Activated CD4-positive, alpha-beta memory T cell treated with anti-CD3 and anti-CD28 coated beads for 36 hours (primary cell): Measurements from ENCODE around the gene ZDHHC1. TPM values are rescaled to one million over a fixed set of nuclear protein-coding genes. Genes with fewer than 3 reads are reported as not detected.
"Not testable (repeated sequence)": the region's sequence is repeated elsewhere in the genome, so short reads cannot be mapped to it uniquely, and the experiment has no call there.

Source experiments
- CTCF ChIA-PET: fragments of 350-600 bp; sonication (Branson Sonifier 250); formaldehyde crosslinking; loops from one replicate; lab custom pipeline; 2021; ENCODE audit warnings: antibody characterized with exemption, inconsistent platforms; lab: Charles Lee
- POLR2A ChIA-PET: fragments of 350-600 bp; sonication (Branson Sonifier 250); formaldehyde crosslinking; loops from one replicate; lab custom pipeline; 2021; ENCODE audit warnings: antibody characterized with exemption; lab: Charles Lee
- DNase-seq: peaks from one replicate; pipeline ENCODE4 v3.0.0-alpha.2; 2020
- H3K27ac Mint-ChIP-seq: one replicate; pipeline ENCODE4 v1.8.0; 2021; ENCODE audit warnings: mixed read lengths
- H3K27me3 Mint-ChIP-seq: one replicate; pipeline ENCODE4 v1.8.0; 2021; ENCODE audit warnings: mixed read lengths
- H3K36me3 Mint-ChIP-seq: one replicate; pipeline ENCODE4 v1.8.0; 2021; ENCODE audit warnings: mixed read lengths
- H3K4me1 Mint-ChIP-seq: one replicate; pipeline ENCODE4 v1.8.0; 2021; ENCODE audit warnings: low read depth, mixed read lengths
- H3K4me3 Mint-ChIP-seq: one replicate; pipeline ENCODE4 v1.8.0; 2021; ENCODE audit warnings: mild to moderate bottlenecking, mixed read lengths
- H3K9me3 Mint-ChIP-seq: one replicate; pipeline ENCODE4 v1.8.0; 2021; ENCODE audit warnings: mixed read lengths
- intact Hi-C: fragments of 100-400 bp; cut with micrococcal nuclease; formaldehyde crosslinking; loops from one replicate; pipeline ENCODE4 v1.15.1; 2023
- total RNA-seq, 2 experiments: library from RNA; stranded (reverse); gene quantifications; one replicate each; pipeline ENCODE4 v1.2.3, GENCODE V29; 2021

Gene ZDHHC1
- total RNA-seq, 2 experiments from 2014 or later: 0.57 to 0.68 TPM

DNA sequence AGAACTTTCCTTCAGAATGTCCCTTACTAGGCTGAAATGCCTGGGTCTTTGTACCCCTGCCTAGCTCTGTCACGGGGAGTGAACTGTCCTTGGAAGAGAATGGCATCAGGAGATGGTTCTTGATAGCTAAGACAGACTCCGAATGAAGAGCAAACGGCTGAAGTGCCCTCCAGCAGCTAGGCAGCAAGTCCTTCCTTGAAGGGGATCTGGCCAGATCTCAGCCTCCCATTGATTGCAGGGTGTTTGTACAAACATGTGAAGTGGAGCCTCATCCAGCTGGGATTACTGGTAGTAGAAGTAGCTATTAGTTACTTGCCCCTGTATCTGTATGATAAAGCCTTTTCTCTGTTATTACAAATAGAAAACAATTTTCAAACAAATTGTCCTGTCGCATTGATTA lies 58.7 kb downstream of the ZDHHC1 start:
- peaks cover 12% of the 10 kb centered on the region for H3K27me3 Mint-ChIP-seq
- H3K27ac Mint-ChIP-seq: no peak overlapping the region
- H3K36me3 Mint-ChIP-seq: no peaks in the 10 kb centered on the region
- CTCF ChIA-PET: interaction anchor here (0.6 to 2.0 kb wide), 3 partner anchors 29 to 71 kb away, joined by 3 to 5 read pairs (median 4); no protein-coding TSS in a partner anchor
- POLR2A ChIA-PET: no interaction called here
- no peak for DNase-seq
- H3K4me3 Mint-ChIP-seq: no peak overlapping the region
- H3K9me3 Mint-ChIP-seq: no peaks in the 10 kb centered on the region
- intact Hi-C loops: no loop called here
- peaks cover 4% of the 10 kb centered on the region for H3K4me1 Mint-ChIP-seq

- Mint-ChIP-seq H3K9me3 (no peaks in the 10 kb centered on the region), H3K27ac (no peak overlapping the region), H3K27me3 (peaks cover 12% of the 10 kb centered on the region), H3K36me3 (no peaks in the 10 kb centered on the region), H3K4me1 (peaks cover 4% of the 10 kb centered on the region), H3K4me3 (no peak overlapping the region)
- POLR2A ChIA-PET: no interaction called here
- DNase-seq: no peak
- intact Hi-C loops: no loop called here
- CTCF ChIA-PET: interaction anchor here (0.6 kb wide), 1 partner anchor 42 kb away, joined by 3 read pairs; no protein-coding TSS in a partner anchor
These were observed 59.9 kb downstream of the ZDHHC1 start for GRCh38 chr16:67356396-67356795.

GRCh38 chr16:67352463-67352862 lies 63.8 kb downstream of the ZDHHC1 start:
- intact Hi-C loops, POLR2A ChIA-PET, H3K36me3 Mint-ChIP-seq, H3K27me3 Mint-ChIP-seq, H3K4me3 Mint-ChIP-seq, DNase-seq, H3K27ac Mint-ChIP-seq, H3K9me3 Mint-ChIP-seq, H3K4me1 Mint-ChIP-seq: not testable (repeated sequence)
- CTCF ChIA-PET: interaction anchor here (0.7 to 1.9 kb wide), 5 partner anchors 25 to 126 kb away, joined by 3 to 5 read pairs (median 4); partner anchors contain the start of gene TMEM208

GRCh38 chr16:67350324-67350723 lies 66.0 kb downstream of the ZDHHC1 start:
- H3K9me3 Mint-ChIP-seq: no peaks in the 10 kb centered on the region
- CTCF ChIA-PET: interaction anchor here (0.7 to 1.6 kb wide), 7 partner anchors 22 to 391 kb away, joined by 3 to 5 read pairs (median 3); partner anchors contain the start of genes KCTD19 and LRRC36
- intact Hi-C loops: no loop called here
- DNase-seq: no peak
- no peak overlapping the region for H3K27ac Mint-ChIP-seq
- POLR2A ChIA-PET: no interaction called here
- no peaks in the 10 kb centered on the region for H3K36me3 Mint-ChIP-seq
- H3K27me3 Mint-ChIP-seq: peaks cover 4% of the 10 kb centered on the region
- no peak overlapping the region for H3K4me3 Mint-ChIP-seq
- H3K4me1 Mint-ChIP-seq: no peaks in the 10 kb centered on the region

GRCh38 chr16:67349172-67349571 lies 67.1 kb downstream of the ZDHHC1 start:
- no peak for DNase-seq
- Mint-ChIP-seq H3K4me3 (no peak overlapping the region), H3K27ac (no peak overlapping the region), H3K36me3 (no peaks in the 10 kb centered on the region), H3K27me3 (peaks cover 4% of the 10 kb centered on the region), H3K4me1 (no peaks in the 10 kb centered on the region), H3K9me3 (no peaks in the 10 kb centered on the region)
- intact Hi-C loops: no loop called here
- ChIA-PET POLR2A (no interaction called here), CTCF (interaction anchor here (0.6 to 2.6 kb wide), 6 partner anchors 10 to 487 kb away, joined by 3 to 9 read pairs (median 4); no protein-coding TSS in a partner anchor)

GRCh38 chr16:67346341-67346740 lies 69.9 kb downstream of the ZDHHC1 start:
- no peaks in the 10 kb centered on the region for H3K36me3 Mint-ChIP-seq
- CTCF ChIA-PET: interaction anchor here (0.8 to 2.6 kb wide), 7 partner anchors 19 to 119 kb away, joined by 3 to 11 read pairs (median 4); partner anchors contain the start of gene LRRC36
- intact Hi-C loops: no loop called here
- no peak overlapping the region for H3K27ac Mint-ChIP-seq
- H3K4me1 Mint-ChIP-seq: no peaks in the 10 kb centered on the region
- no peak overlapping the region for H3K4me3 Mint-ChIP-seq
- POLR2A ChIA-PET: no interaction called here
- no peaks in the 10 kb centered on the region for H3K9me3 Mint-ChIP-seq
- DNase-seq: no peak
- H3K27me3 Mint-ChIP-seq: peaks cover 4% of the 10 kb centered on the region

- Mint-ChIP-seq H3K4me1 (no peaks in the 10 kb centered on the region), H3K36me3 (no peaks in the 10 kb centered on the region), H3K4me3 (no peak overlapping the region), H3K27me3 (peaks cover 4% of the 10 kb centered on the region), H3K9me3 (no peaks in the 10 kb centered on the region), H3K27ac (no peak overlapping the region)
- CTCF ChIA-PET: interaction anchor here (1.8 kb wide), 1 partner anchor 19 kb away, joined by 6 read pairs; the partner anchor contains the start of genes KCTD19 and LRRC36
- DNase-seq: no peak
- POLR2A ChIA-PET: interaction anchor here (0.6 kb wide), 2 partner anchors 20 to 243 kb away, joined by 3 read pairs; no protein-coding TSS in a partner anchor
- intact Hi-C loops: no loop called here
These were observed 70.9 kb downstream of the ZDHHC1 start for GRCh38 chr16:67345401-67345800.

Other genes starting within 250 kb of the ZDHHC1 start
- 10 to 100 TPM; 14.8 to 20.1 TPM for gene NOL3, start 245.9 kb downstream of the ZDHHC1 start, total RNA-seq
- gene MATCAP1, start 232.5 kb downstream of the ZDHHC1 start, total RNA-seq: 10 to 100 TPM; 37.3 to 38.3 TPM
- gene EXOC3L1, start 226.3 kb downstream of the ZDHHC1 start, total RNA-seq: not detected
- gene E2F4, start 224.3 kb downstream of the ZDHHC1 start, total RNA-seq: 10 to 100 TPM; 91.6 to 92.3 TPM
- gene ELMO3, start 217.3 kb downstream of the ZDHHC1 start, total RNA-seq: 1 to 10 TPM; 5.1 to 5.9 TPM
- gene TMEM208, start 189.3 kb downstream of the ZDHHC1 start, total RNA-seq: 10 to 100 TPM; 36.7 to 39.3 TPM
- gene FHOD1, start 169.0 kb downstream of the ZDHHC1 start, total RNA-seq: 100 to 1,000 TPM in 1 of 2 experiments, 10 to 100 TPM in 1; 96.3 to 111 TPM
- 1 to 10 TPM; 5.9 to 6.1 TPM for gene SLC9A5, start 167.5 kb downstream of the ZDHHC1 start, total RNA-seq
- gene PLEKHG4, start 136.9 kb downstream of the ZDHHC1 start, total RNA-seq: 10 to 100 TPM; 22.7 to 24.6 TPM
- 1 to 10 TPM; 1.2 to 2.5 TPM for gene KCTD19, start 89.7 kb downstream of the ZDHHC1 start, total RNA-seq
- under 1 TPM; 0.63 to 1.00 TPM for gene LRRC36, start 89.7 kb downstream of the ZDHHC1 start, total RNA-seq
- not detected for gene TPPP3, start 23.0 kb downstream of the ZDHHC1 start, total RNA-seq
- 1 to 10 TPM in 1 of 2 experiments, under 1 TPM in 1; 0.71 to 1.3 TPM for gene HSD11B2, start 14.6 kb upstream of the ZDHHC1 start, total RNA-seq
- 10 to 100 TPM; 25.0 to 26.3 TPM for gene ATP6V0D1, start 64.7 kb upstream of the ZDHHC1 start, total RNA-seq
- gene AGRP, start 67.1 kb upstream of the ZDHHC1 start, total RNA-seq: not detected
- 10 to 100 TPM; 33.4 to 37.9 TPM for gene RIPOR1, start 112.4 kb upstream of the ZDHHC1 start, total RNA-seq
- 10 to 100 TPM; 48.9 to 51.5 TPM for gene CTCF, start 146.0 kb upstream of the ZDHHC1 start, total RNA-seq
- gene CARMIL2, start 228.7 kb upstream of the ZDHHC1 start, total RNA-seq: 100 to 1,000 TPM; 136 to 151 TPM
- gene ACD, start 243.8 kb upstream of the ZDHHC1 start, total RNA-seq: 10 to 100 TPM; 63.0 to 63.9 TPM
- 10 to 100 TPM; 11.2 to 11.5 TPM for gene PARD6A, start 244.5 kb upstream of the ZDHHC1 start, total RNA-seq